Astrocyte of the spinal cord (primary cell): ENCODE measurements around the gene TRMT11.
A peak's percentile ranks its signal among the peaks of the same experiment; 100 is the strongest.
"Not testable (repeated sequence)": the region's sequence is repeated elsewhere in the genome, so short reads cannot be mapped to it uniquely, and the experiment has no call there.

ENCODE experiments used
- DNase-seq: peaks from one replicate; pipeline ENCODE4 v3.0.0; 2011; ENCODE audit warnings: low read depth, low spot score
- H3K4me3 ChIP-seq: 2 replicates; pipeline ENCODE4 v1.5.1; 2011; ENCODE audit warnings: low read depth, mild to moderate bottlenecking, low read length, moderate library complexity
- CTCF ChIP-seq: IDR thresholded peaks from 2 replicates; pipeline ENCODE4 v1.5.1; 2012; ENCODE audit warnings: low read depth, mild to moderate bottlenecking, low read length, inconsistent platforms
- in situ Hi-C: cut with HindIII; loops from 2 replicates; pipeline ENCODE4 v1.10.0; 2017; ENCODE audit warnings: low sequenced_read_pairs

Gene TRMT11

DNA sequence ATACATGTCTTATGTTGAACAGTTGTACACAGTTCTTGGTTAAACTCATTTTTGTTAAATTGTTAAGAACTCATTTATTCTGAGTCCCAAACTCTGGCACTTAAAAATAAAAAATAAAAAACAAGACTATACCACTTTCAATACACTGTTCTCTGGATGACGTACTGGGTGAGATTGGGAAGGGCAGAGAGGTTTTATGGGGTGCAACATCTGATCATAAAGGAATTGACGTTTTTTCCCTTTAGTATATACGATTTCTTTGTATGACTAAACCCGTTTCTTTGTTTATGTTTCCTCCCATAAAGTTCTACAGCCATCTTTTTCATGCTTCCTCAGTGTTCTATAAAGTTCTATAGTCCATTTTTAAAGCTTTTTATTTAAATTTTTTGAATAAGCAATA lies 69.1 kb downstream of the TRMT11 start:
- in situ Hi-C loops = no loop called here
- no peak for DNase-seq
- H3K4me3 ChIP-seq = no peak overlapping the region
- TF ChIP-seq CTCF = no peak

DNA sequence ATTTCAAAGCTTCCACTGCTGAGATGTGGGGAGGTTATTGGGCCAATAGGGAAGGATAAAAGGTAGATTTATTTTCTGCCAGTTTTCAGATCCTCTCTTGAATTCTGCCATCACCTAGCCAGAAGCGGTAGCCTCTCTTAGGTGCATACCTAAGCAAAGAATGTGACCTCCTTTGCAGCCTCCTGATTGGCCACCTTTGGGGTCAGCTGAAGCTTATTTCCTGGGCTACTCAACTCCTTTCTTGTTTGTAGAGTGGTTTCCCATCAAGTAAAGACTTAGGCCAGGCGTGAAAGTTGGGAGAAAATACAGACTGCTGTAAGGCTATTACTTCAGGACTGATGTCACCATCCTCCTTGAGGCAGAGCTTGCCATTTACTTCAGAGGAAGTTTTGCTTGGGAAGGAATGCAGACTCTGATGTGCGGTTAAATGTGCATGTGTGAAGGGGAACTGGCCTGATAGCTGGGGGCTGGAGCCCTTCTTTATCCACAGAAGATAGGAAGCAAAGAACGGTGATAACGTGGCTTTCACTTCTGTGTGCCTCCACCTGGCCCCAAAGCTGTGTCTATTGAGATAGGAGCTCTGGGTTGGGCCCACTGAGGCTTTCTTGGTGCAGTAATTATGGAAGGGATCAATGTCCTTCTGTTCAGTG lies 70.1 kb downstream of the TRMT11 start:
- DNase-seq = no peak
- TF ChIP-seq CTCF = no peak
- in situ Hi-C loops = no loop called here
- H3K4me3 ChIP-seq = no peak overlapping the region

- DNase-seq, H3K4me3 ChIP-seq, in situ Hi-C loops: not testable (repeated sequence)
Observed at GRCh38 chr6:126058085-126058484, 71.7 kb downstream of the TRMT11 start.

GRCh38 chr6:126060400-126060799 lies 74.1 kb downstream of the TRMT11 start:
- in situ Hi-C loops = no loop called here
- H3K4me3 ChIP-seq = no peak overlapping the region
- no peak for TF ChIP-seq CTCF
- no peak for DNase-seq

- no peak for TF ChIP-seq CTCF
- DNase-seq = peak; percentile 65
- in situ Hi-C loops = no loop called here
- no peak overlapping the region for H3K4me3 ChIP-seq
Observed at GRCh38 chr6:126063512-126064146, 77.3 kb downstream of the TRMT11 start.

DNA sequence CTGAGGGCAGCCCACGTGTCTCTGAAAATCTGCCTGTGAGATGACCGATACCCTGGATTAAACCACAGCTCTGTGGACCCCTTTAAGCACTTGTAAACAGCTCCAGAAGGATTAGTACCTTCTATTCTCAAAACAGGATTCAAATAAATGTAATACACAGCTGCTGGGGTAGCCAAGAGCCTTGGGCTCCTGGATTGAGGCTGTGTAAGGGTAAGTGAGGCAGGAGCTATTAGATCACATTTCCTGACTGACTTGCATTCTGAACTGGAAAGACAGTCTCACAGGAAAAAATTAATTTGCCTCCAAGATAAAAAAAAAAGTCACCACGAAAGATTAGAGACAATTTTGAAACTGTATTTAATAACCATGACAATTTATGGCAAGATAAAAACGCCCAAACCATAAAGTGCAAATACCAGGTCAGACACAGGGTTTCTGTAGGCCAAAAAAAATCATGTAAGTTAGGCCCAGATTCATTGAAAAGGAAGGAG lies 78.0 kb downstream of the TRMT11 start:
- in situ Hi-C loops = no loop called here
- DNase-seq = no peak
- no peak for TF ChIP-seq CTCF
- no peak overlapping the region for H3K4me3 ChIP-seq

- TF ChIP-seq CTCF = no peak
- in situ Hi-C loops = no loop called here
- H3K4me3 ChIP-seq = no peak overlapping the region
- DNase-seq = no peak
Observed at GRCh38 chr6:126064748-126065401, 78.5 kb downstream of the TRMT11 start.
